ENCODE measurements around the gene PLXNA2.

The PLXNA2 gene

DNA sequence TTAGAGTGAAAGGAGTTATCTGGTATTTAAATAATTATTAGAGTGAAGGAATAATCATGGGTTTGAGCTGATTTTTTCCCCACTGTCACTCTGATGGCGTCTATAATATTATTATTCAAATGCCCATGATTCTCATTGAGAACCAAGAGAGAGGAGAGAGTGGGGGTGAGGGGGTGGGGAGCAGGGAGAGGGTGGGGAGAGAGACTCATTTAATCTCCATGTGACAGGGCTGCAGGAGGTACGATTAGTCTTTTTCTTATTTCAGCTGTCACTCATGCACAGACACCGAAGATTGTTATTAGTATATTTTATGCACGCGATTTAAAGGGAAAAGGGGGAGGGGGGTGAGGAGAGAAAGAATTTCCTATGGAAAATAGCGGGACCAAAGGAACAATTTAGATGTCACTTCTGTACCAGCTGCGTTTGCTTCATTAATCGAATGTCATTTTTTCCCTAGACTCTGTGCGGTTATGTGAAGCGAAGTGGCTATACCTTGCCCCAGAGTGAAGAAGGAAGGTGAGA is 19.9 kb downstream of the PLXNA2 start:
- Histone ChIP-seq H3K9me3 (ENCODE audit: control extremely low read depth in 1 of 5, control insufficient read depth in 4 of 5, insufficient read depth in 2 of 5, low read depth in 1 of 5, low read length in 4 of 5) (no peaks in the 10 kb centered on the region), H3K4me3 (ENCODE audit: control insufficient read depth in 1 of 7, extremely low read depth in 1 of 7, insufficient read depth in 4 of 7, low read depth in 2 of 7, low read length in 6 of 7) (no peak overlapping the region), H3K27ac (ENCODE audit: insufficient read depth in 1 of 2, low read depth in 1 of 2, low read length in 2 of 2, poor library complexity in 1 of 2, severe bottlenecking in 2 of 2) (no peak overlapping the region), H3K27me3 (replicated peaks in 2 of 5; ENCODE audit: control insufficient read depth in 4 of 5, insufficient read depth in 5 of 5, low read length in 4 of 5) (no peaks in the 10 kb centered on the region), H3K4me1 (ENCODE audit: control extremely low read depth in 1 of 4, control insufficient read depth in 4 of 4, insufficient read depth in 4 of 4, low read length in 3 of 4) (peaks cover 3 to 40% (median 28%) of the 10 kb centered on the region in 4 experiments), H3K36me3 (ENCODE audit: control insufficient read depth in 4 of 4, insufficient read depth in 4 of 4, low read length in 3 of 4) (no peaks in the 10 kb centered on the region)
- DNase-seq: no peak
- ChIA-PET CTCF (interaction anchor here (2.0 to 2.9 kb wide), 4 partner anchors 10 to 21 kb away, joined by 4 to 12 read pairs (median 10); no protein-coding TSS in a partner anchor), POLR2A (no interaction called here)
- WGBS (ENCODE audit: insufficient coverage): 95% methylated on average over 7 of the region's 10 CpGs

DNA sequence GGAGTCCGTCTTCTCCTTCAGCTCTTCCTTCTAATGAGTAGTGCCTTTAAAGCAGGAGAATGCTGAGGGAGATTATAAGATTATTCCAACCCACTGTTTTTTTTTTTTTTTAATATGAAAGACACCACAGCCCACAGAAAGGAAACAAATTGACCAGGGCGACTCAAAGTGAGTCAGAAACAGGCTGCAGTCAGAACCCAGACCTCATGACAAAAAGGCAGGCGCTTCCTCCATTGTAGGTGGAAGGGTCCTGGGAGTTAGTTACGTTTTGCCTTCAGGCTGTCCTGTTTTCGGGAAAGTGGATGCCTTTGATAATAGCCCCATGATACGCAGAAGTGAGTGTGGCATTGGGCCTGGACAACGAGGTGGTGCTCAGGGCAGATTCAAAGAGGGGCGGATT is 21.0 kb downstream of the PLXNA2 start:
- Histone ChIP-seq H3K36me3 (ENCODE audit: control insufficient read depth in 4 of 4, insufficient read depth in 4 of 4, low read length in 3 of 4) (no peaks in the 10 kb centered on the region), H3K27me3 (replicated peaks in 2 of 5; ENCODE audit: control insufficient read depth in 4 of 5, insufficient read depth in 5 of 5, low read length in 4 of 5) (no peaks in the 10 kb centered on the region), H3K27ac (ENCODE audit: insufficient read depth in 1 of 2, low read depth in 1 of 2, low read length in 2 of 2, poor library complexity in 1 of 2, severe bottlenecking in 2 of 2) (no peak overlapping the region), H3K4me3 (ENCODE audit: control insufficient read depth in 1 of 7, extremely low read depth in 1 of 7, insufficient read depth in 4 of 7, low read depth in 2 of 7, low read length in 6 of 7) (no peak overlapping the region), H3K4me1 (ENCODE audit: control extremely low read depth in 1 of 4, control insufficient read depth in 4 of 4, insufficient read depth in 4 of 4, low read length in 3 of 4) (peaks cover 3 to 51% (median 31%) of the 10 kb centered on the region in 4 experiments), H3K9me3 (ENCODE audit: control extremely low read depth in 1 of 5, control insufficient read depth in 4 of 5, insufficient read depth in 2 of 5, low read depth in 1 of 5, low read length in 4 of 5) (no peaks in the 10 kb centered on the region)
- peak; percentile 45 to 80 (median 74) for DNase-seq
- CTCF ChIA-PET: interaction anchor here (0.6 to 2.9 kb wide), 9 partner anchors 9 to 1568 kb away, joined by 3 to 12 read pairs (median 4); no protein-coding TSS in a partner anchor
- 53% methylated on average over 6 of the region's 8 CpGs for WGBS (ENCODE audit: insufficient coverage)
- POLR2A ChIA-PET: interaction anchor here (0.6 kb wide), 1 partner anchor 1176 kb away, joined by 4 read pairs; no protein-coding TSS in a partner anchor

- no peaks in the 10 kb centered on the region for H3K27me3 ChIP-seq (replicated peaks in 2 of 5; ENCODE audit: control insufficient read depth in 4 of 5, insufficient read depth in 5 of 5, low read length in 4 of 5)
- no peak overlapping the region for H3K4me3 ChIP-seq (ENCODE audit: control insufficient read depth in 1 of 7, extremely low read depth in 1 of 7, insufficient read depth in 4 of 7, low read depth in 2 of 7, low read length in 6 of 7)
- ChIA-PET POLR2A (interaction anchor here (0.6 kb wide), 2 partner anchors 17 to 1176 kb away, joined by 3 to 4 read pairs; no protein-coding TSS in a partner anchor), CTCF (interaction anchor here (0.6 to 2.9 kb wide), 10 partner anchors 10 to 1568 kb away, joined by 3 to 12 read pairs (median 4); no protein-coding TSS in a partner anchor)
- H3K4me1 ChIP-seq (ENCODE audit: control extremely low read depth in 1 of 4, control insufficient read depth in 4 of 4, insufficient read depth in 4 of 4, low read length in 3 of 4): peaks cover 3 to 56% (median 31%) of the 10 kb centered on the region in 4 experiments
- no peaks in the 10 kb centered on the region for H3K36me3 ChIP-seq (ENCODE audit: control insufficient read depth in 4 of 4, insufficient read depth in 4 of 4, low read length in 3 of 4)
- 93% methylated on average over 10 of the region's 14 CpGs for WGBS (ENCODE audit: insufficient coverage)
- no peak for DNase-seq
- H3K27ac ChIP-seq (ENCODE audit: insufficient read depth in 1 of 2, low read depth in 1 of 2, low read length in 2 of 2, poor library complexity in 1 of 2, severe bottlenecking in 2 of 2): no peak overlapping the region
- no peaks in the 10 kb centered on the region for H3K9me3 ChIP-seq (ENCODE audit: control extremely low read depth in 1 of 5, control insufficient read depth in 4 of 5, insufficient read depth in 2 of 5, low read depth in 1 of 5, low read length in 4 of 5)
Measured at GRCh38 chr1:208222376-208223126, 21.6 kb downstream of the PLXNA2 start.

GRCh38 chr1:208221291-208221622 is 22.9 kb downstream of the PLXNA2 start:
- POLR2A ChIA-PET: no interaction called here
- peaks cover 3 to 59% (median 31%) of the 10 kb centered on the region in 4 experiments for H3K4me1 ChIP-seq (ENCODE audit: control extremely low read depth in 1 of 4, control insufficient read depth in 4 of 4, insufficient read depth in 4 of 4, low read length in 3 of 4)
- DNase-seq: no peak
- H3K4me3 ChIP-seq (ENCODE audit: control insufficient read depth in 1 of 7, extremely low read depth in 1 of 7, insufficient read depth in 4 of 7, low read depth in 2 of 7, low read length in 6 of 7): no peak overlapping the region
- 100% methylated on average over 1 of the region's 1 CpG for WGBS (ENCODE audit: insufficient coverage)
- CTCF ChIA-PET: interaction anchor here (0.8 to 2.9 kb wide), 7 partner anchors 8 to 75 kb away, joined by 3 to 12 read pairs (median 4); no protein-coding TSS in a partner anchor
- H3K27ac ChIP-seq (ENCODE audit: insufficient read depth in 1 of 2, low read depth in 1 of 2, low read length in 2 of 2, poor library complexity in 1 of 2, severe bottlenecking in 2 of 2): no peak overlapping the region
- H3K9me3 ChIP-seq (ENCODE audit: control extremely low read depth in 1 of 5, control insufficient read depth in 4 of 5, insufficient read depth in 2 of 5, low read depth in 1 of 5, low read length in 4 of 5): no peaks in the 10 kb centered on the region
- H3K36me3 ChIP-seq (ENCODE audit: control insufficient read depth in 4 of 4, insufficient read depth in 4 of 4, low read length in 3 of 4): no peaks in the 10 kb centered on the region
- H3K27me3 ChIP-seq (replicated peaks in 2 of 5; ENCODE audit: control insufficient read depth in 4 of 5, insufficient read depth in 5 of 5, low read length in 4 of 5): no peaks in the 10 kb centered on the region

DNA sequence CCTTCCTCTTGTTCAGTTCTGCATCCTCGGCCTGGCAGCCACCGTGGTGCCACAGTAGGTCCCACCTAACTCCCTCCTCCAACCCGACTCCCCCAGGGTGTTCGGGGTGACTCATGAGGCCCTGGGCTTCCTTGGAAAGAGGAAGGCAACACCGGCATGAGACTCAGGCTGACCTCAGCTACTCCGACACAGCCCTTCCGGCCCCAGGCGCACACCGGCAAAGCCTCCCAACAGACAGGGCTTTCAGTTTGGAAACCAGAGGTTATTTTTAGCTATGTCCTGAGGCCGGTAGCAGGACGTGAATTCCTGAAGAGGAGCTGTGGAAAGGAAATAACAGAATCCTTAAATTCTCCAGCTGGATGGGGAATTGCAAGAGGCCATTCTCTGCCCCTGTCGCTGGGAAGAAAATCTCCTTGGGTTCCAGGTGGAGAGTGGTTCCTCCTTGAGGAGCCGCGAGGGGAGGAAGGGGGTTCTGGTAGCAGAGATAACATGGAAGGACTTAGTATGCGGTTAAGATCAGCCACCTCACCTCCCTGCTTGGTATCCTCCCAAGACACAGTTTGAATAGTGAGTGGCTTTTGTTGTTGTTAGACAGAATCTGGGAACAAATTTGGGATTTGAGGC is 24.4 kb downstream of the PLXNA2 start:
- ChIA-PET POLR2A (no interaction called here), CTCF (interaction anchor here (0.8 to 2.4 kb wide), 3 partner anchors 11 to 45 kb away, joined by 3 to 9 read pairs (median 3); no protein-coding TSS in a partner anchor)
- Histone ChIP-seq H3K27ac (ENCODE audit: insufficient read depth in 1 of 2, low read depth in 1 of 2, low read length in 2 of 2, poor library complexity in 1 of 2, severe bottlenecking in 2 of 2) (peak overlapping the region in 1 of 2 experiments; percentile 65), H3K9me3 (ENCODE audit: control extremely low read depth in 1 of 5, control insufficient read depth in 4 of 5, insufficient read depth in 2 of 5, low read depth in 1 of 5, low read length in 4 of 5) (no peaks in the 10 kb centered on the region), H3K36me3 (ENCODE audit: control insufficient read depth in 4 of 4, insufficient read depth in 4 of 4, low read length in 3 of 4) (no peaks in the 10 kb centered on the region), H3K27me3 (replicated peaks in 2 of 5; ENCODE audit: control insufficient read depth in 4 of 5, insufficient read depth in 5 of 5, low read length in 4 of 5) (no peaks in the 10 kb centered on the region), H3K4me1 (ENCODE audit: control extremely low read depth in 1 of 4, control insufficient read depth in 4 of 4, insufficient read depth in 4 of 4, low read length in 3 of 4) (peaks cover 3 to 64% (median 32%) of the 10 kb centered on the region in 4 experiments), H3K4me3 (ENCODE audit: control insufficient read depth in 1 of 7, extremely low read depth in 1 of 7, insufficient read depth in 4 of 7, low read depth in 2 of 7, low read length in 6 of 7) (peak overlapping the region in 2 of 7 experiments; percentile 51 to 58)
- peak; percentile 68 to 90 (median 81) for DNase-seq
- WGBS (ENCODE audit: insufficient coverage): 19% methylated on average over 10 of the region's 15 CpGs

- no peaks in the 10 kb centered on the region for H3K27me3 ChIP-seq (replicated peaks in 2 of 5; ENCODE audit: control insufficient read depth in 4 of 5, insufficient read depth in 5 of 5, low read length in 4 of 5)
- CTCF ChIA-PET: interaction anchor here (1.3 to 2.4 kb wide), 4 partner anchors 8 to 87 kb away, joined by 3 to 9 read pairs (median 6); no protein-coding TSS in a partner anchor
- no peaks in the 10 kb centered on the region for H3K36me3 ChIP-seq (ENCODE audit: control insufficient read depth in 4 of 4, insufficient read depth in 4 of 4, low read length in 3 of 4)
- H3K4me1 ChIP-seq (ENCODE audit: control extremely low read depth in 1 of 4, control insufficient read depth in 4 of 4, insufficient read depth in 4 of 4, low read length in 3 of 4): peaks cover 3 to 70% (median 34%) of the 10 kb centered on the region in 4 experiments
- 86% methylated on average over 4 of the region's 5 CpGs for WGBS (ENCODE audit: insufficient coverage)
- no peak for DNase-seq
- POLR2A ChIA-PET: no interaction called here
- H3K27ac ChIP-seq (ENCODE audit: insufficient read depth in 1 of 2, low read depth in 1 of 2, low read length in 2 of 2, poor library complexity in 1 of 2, severe bottlenecking in 2 of 2): peak overlapping the region in 1 of 2 experiments; percentile 65
- peak overlapping the region in 2 of 7 experiments; percentile 25 to 58 for H3K4me3 ChIP-seq (ENCODE audit: control insufficient read depth in 1 of 7, extremely low read depth in 1 of 7, insufficient read depth in 4 of 7, low read depth in 2 of 7, low read length in 6 of 7)
- no peaks in the 10 kb centered on the region for H3K9me3 ChIP-seq (ENCODE audit: control extremely low read depth in 1 of 5, control insufficient read depth in 4 of 5, insufficient read depth in 2 of 5, low read depth in 1 of 5, low read length in 4 of 5)
Measured at GRCh38 chr1:208219098-208219658, 25.0 kb downstream of the PLXNA2 start.

All from common myeloid progenitor, CD34-positive (primary cell).